Stimulated activated CD4-positive, alpha-beta T cell treated with anti-CD3 and anti-CD28 coated beads, Interleukin-12 subunit alpha, Interleukin-12 subunit beta, amount 100 ng/mL, for 48 hours (primary cell): Measurements from ENCODE around the gene CTNNB1.

Source experiments
- DNase-seq, 3 donors: peaks; one replicate each; pipeline ENCODE4 v3.0.0-alpha.2; 2020; ENCODE audit warnings: low read depth in 2 of 3, low spot score in 1 of 3

CTNNB1 gene

GRCh38 chr3:41198950-41199865, at the start of gene CTNNB1:
Gene CTNNB1 (plus strand): TSS chr3:41199505. CDS start chr3:41224069, 24,564 bp downstream.
- peak; percentile 85 to 86 (median 85) for DNase-seq

DNA sequence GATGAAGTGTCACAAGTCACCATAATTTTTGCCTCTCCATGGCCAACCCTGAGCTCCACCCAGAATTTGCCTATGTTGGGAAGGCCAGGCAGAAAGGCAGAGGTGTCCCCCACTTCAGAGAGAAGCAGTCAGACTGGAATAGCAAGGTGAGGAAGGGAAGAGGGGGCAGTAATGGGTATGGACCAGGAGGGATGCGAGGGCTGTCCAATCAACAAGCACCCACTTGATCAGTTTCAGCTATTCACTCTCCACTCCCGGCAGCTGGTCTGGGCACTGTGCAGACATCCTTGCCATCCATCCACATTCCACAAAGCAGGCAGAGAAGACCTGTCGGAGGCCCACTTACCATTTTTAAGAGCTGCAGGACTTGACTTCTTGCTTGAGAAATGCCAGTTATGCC, 43.5 kb upstream of the CTNNB1 start:
- no peak for DNase-seq

GRCh38 chr3:41158947-41159346, 40.4 kb upstream of the CTNNB1 start:
- DNase-seq, result no peak

DNA sequence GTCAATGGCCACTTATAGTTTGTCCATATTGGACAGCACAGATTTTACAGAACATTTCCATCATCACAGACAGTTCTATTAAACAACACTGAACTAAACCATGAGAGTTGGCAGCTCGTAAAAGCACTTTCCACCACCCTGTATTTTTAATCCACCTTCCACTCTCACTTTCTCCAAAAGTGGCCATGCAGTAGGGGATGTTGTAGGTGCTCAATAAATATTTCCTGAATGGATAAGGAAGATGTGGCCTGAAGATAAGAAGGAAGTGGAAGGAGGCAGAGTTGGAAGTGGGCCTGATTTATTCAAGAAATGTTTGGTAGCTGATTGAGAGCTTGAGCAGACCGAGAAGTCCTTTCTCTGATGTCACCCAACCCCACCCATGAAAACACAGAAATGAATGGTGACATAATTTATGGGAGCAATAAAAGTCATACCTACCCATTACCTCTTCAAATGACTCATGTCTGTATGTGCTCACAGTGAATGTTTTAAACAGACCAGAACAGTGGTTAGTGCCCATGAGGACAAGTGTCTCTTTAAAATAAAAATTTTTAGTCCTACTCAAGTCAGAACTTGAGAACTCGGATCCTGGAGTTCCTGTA, 39.6 kb upstream of the CTNNB1 start:
- no peak for DNase-seq

DNA sequence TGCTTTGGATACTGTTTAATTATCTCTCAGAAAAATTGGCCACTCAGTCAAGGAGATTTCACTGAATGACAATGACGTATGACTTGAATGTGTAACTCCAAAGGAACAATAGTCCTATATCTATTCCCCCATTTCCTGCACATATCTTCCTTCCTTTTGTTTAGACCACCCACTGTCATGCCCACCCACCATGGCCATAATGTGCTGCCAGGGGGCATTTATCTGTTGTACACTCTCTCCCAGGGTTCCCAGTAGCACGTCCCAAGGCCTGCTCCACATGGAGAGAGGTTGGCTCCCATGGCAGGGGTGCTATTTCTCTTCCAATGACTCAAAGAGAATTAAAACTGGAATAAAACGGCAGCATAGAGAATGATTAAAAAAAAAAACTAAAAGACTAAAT, 36.8 kb upstream of the CTNNB1 start:
- no peak for DNase-seq

- no peak for DNase-seq
These were observed 36.3 kb upstream of the CTNNB1 start for GRCh38 chr3:41163006-41163405.

DNA sequence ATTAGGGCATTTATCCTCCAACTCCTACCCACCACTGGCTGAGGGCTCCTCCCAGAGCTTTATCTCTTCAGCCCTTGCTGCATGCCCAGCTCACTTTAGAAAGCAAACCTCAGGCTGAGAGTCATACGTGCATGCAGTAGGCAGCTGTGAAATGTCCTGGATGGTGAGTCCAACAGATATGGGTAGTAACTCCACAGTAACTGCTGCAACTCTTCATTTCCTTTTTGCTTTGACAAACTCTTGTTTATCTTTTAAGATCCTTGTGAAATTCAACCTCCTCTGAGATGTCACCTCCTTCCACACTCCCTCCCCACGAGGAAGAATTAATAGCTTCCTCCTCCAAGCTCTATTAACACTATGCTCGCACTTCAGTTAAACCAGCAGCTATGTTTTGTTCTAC, 35.9 kb upstream of the CTNNB1 start:
- no peak for DNase-seq

DNA sequence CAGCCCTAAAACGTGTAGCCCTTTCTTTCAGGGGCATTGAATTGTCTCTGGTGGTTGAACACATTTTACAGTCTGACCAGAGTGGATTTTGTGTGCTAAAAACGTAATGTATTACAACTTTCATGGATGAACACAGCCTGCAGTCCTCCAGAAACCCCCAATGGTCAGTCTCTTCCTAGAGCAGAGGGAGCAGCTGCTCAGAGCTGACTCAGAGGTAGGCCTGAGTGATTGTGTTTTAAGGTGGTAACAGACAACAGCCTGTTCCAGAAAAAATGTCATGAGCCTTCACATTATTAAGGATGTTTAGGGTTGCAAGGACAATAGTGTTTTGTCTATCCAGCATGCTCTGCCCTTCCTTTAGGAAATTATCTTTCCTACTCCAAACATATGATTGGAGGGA, 34.5 kb upstream of the CTNNB1 start:
- no peak for DNase-seq

- no peak for DNase-seq
These were observed 31.4 kb upstream of the CTNNB1 start for GRCh38 chr3:41167722-41168497.

- no peak for DNase-seq
These were observed 30.3 kb upstream of the CTNNB1 start for GRCh38 chr3:41169023-41169422.

DNA sequence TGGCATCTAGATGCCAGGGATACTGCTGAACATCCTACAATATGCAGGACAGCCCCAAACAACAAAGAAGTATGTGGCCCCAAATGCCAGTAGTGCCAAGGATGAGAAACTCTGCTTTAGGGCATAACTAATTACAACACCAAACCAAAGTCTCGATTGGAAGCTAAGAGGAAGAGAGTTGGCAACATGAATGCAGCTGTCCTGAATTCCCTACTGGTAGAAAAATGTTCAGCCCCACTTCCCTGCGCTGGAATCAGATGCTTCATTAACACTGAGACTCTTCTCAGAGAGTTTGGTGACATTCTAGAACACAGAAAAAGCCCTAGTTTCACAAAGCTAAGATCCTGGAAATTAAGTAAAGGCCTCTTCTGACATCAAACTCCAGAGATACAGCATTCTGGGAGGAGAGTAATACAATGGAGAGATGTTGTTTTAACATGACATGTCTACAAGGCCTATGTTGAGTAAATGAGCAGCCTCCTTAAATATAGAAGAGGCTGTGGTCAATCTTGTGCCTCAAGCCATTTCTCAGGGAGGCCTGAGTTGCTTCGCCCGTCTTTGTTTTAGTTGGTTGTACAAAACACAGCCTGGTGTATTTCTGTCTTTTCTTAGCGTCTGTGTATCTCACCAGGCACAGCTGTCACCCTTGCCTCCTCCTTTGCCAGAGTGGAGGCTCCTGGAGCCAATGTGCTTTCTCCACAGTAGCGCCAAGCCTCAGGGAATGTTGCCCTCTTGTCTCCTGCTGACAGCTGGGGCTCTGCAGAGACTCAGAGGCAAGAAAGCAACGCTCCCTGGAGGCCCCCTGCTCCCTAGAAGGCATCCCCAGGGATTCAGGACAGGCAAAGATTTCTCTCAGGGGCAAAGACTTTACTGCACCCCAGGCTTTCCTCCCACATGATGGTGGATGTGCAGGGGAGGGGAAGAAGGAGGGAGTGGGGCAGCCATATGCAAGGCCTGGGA, 25.1 kb upstream of the CTNNB1 start:
- no peak for DNase-seq

GRCh38 chr3:41175365-41175764, 23.9 kb upstream of the CTNNB1 start:
- DNase-seq, result no peak

- no peak for DNase-seq
These were observed 22.7 kb upstream of the CTNNB1 start for GRCh38 chr3:41176596-41176995.

- no peak for DNase-seq
These were observed 20.7 kb upstream of the CTNNB1 start for GRCh38 chr3:41178576-41178975.

DNA sequence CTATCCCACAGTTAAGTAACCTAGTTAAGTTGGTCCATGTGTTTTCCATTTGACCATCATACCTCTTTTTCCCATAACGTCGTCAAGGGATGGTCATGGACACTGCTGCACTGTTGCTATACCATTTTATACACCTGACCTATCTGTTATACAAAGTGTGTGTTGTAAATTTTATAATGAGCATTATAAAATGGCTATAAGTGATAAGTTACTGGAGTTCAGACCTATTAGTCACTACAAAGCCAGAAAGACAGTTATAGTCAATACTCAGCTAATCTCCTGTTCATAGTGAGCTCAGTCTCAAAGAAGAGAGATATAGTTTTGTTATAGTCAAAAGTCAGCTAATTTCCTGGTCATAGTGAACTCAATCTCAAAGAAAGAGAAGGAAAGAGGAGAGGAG, 18.9 kb upstream of the CTNNB1 start:
- DNase-seq, result no peak

- DNase-seq, result no peak
These were observed 16.7 kb upstream of the CTNNB1 start for GRCh38 chr3:41182504-41183059.

DNA sequence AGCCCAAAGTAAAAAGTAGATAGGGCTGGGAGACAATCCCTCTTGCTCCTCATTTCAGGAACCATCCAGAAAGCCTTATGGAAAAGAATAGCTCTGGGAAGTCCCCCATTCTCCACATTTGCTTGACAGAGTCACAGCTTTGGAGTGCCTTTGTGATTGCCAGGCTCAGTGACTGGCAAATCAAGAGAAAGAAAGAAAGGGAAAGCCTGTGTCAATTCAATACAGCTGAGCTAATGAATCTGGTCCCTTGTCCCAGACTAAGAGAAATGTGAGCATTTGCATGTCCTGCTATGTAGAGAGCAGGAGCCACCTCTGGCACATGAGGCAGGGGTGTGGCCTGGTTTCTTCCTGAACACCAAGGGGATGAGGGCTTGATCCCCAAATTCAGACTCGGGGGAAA, 14.9 kb upstream of the CTNNB1 start:
- DNase-seq, result no peak

GRCh38 chr3:41186297-41186696, 13.0 kb upstream of the CTNNB1 start:
- no peak for DNase-seq

DNA sequence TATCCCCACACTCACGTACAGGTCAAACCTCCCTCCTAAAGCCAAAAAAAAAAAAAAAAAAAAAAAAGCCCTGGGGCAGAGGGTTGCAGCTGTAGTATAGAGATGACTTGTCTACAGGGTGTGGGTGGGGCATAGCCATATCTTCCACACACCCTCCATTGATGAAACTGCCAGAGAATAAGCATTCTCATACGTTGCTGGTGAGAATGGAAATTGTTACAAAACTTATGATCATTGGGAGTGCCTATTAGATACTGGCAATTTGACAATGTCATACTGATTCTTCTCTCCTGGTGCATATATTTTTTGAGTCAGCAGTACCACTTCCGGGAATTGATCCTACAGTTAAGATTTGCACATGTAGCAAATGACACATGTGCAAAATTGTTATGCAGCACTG, 11.0 kb upstream of the CTNNB1 start:
- DNase-seq, result peak; percentile 24 to 39 (median 34)

DNA sequence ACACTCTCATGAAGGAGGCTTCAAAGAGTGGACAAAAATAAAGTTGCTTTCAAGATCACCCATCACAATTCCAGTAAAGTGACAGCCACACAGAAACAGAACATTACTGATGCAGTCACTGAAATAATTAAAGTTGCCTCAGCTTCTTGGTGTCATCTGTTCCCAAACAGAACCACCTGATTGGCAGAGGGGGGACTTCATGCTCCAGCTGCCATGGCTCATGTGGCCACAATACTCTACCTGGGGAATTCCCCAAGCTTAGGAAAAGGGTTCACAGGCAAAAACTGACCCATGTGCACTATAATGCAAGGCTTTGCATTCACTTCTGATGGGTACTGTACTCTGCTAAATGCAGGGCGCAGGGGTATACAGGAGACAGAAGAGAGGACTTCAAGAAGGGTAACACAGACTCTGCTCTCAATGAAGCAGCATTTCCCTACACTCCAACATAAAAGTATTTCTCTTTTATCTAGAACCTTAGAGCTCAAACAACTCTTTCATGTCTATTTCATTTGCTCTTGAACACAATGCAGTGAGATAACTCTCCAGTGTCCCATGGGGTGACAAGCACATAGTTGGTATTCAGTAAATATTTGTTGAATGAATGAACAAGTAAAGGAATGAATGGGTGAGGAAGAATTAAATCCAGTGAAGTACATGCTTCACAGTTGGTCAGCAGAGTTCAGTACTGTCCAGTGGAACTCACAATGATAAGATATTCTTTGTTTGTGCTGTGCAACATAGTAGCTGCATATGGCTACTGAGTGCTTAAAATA, 8.6 kb upstream of the CTNNB1 start:
- DNase-seq, result no peak
